ENCODE data around the gene TACR1.

Gene TACR1

DNA sequence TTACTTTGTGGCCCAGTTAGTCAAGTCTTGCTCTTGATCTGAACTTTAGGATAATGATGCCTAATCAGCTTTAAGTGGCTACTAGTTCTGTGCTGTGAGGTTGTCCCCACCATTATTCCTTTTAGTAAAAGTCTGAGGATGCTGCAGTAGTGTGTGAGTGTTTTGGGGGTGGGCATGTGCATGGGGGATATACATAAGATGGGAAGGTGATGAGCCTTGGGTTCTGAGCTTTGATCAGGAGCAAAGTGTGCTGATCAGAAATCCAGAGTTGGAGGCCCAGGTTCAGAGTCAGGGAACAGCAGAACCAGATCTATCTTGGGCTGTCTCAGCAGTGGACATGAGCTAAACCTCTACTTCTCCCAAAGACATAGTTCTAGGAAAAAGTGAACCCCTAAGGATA, 174.1 kb downstream of the TACR1 start:
- in situ Hi-C loops (cut with MboI; ENCODE audit: low sequenced_read_pairs) = no loop called here

DNA sequence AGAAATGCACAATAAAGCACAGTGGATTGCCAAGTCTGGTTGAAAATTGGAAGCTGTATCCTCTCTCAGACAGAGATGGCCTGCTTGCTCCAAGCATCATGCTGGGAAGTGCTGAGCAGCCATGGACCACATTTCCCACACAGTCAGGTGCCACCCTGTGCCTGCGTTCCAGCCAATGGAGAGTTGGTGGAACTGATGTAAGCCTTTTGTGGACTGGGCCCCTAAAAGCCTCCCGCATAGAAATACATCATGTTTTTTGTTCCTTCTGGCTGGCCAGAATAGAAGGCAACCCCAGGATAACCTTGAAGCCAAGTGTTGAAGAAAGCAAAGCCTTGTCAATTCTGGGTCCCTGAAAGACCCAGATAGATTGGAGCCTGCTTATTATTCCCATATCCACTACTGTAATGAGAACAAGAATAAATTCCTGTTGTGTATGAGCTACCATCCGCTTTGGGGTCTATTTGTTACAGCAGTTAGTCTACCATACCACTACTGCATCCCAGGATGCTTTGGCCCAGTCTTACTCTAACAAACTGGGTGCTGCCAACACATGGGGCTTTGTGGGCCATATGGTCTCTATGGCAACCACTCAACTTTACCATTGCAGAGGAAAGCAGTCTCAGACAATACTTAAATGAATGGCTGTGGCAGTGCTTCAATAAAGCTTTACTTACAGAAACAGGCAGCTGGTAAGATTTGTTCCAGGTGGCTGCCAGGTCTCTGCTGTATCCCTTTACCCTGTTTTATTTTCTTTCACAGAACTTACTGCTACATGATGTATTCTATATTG, 175.5 kb downstream of the TACR1 start:
- in situ Hi-C loops (cut with MboI; ENCODE audit: low sequenced_read_pairs) = no loop called here

GRCh38 chr2:75022516-75022915, 176.8 kb downstream of the TACR1 start:
- in situ Hi-C loops (cut with MboI; ENCODE audit: low sequenced_read_pairs) = no loop called here

- in situ Hi-C loops (cut with MboI; ENCODE audit: low sequenced_read_pairs) = no loop called here
Measured at GRCh38 chr2:75021672-75022071, 177.6 kb downstream of the TACR1 start.

GRCh38 chr2:75020476-75020875, 178.8 kb downstream of the TACR1 start:
- in situ Hi-C loops (cut with MboI; ENCODE audit: low sequenced_read_pairs) = no loop called here

DNA sequence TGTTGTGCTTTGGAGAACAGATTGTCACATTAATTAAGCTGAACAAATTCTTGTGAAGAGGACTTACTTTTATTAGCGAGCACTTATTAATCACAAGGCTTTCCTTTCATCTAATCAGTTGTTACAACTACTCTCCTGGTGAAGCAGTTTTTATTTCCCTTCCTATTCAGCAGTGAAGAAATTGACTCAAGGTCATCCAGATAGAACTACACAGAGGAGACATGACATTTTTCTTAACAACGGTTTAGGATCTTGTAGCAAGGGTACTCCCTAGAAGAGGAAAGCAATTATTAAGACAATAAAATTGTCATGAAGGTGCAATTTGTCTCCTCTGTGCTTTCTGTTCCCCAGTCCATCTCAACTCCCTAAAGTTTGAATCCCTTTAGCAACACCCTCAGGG, 179.5 kb downstream of the TACR1 start:
- in situ Hi-C loops (cut with MboI; ENCODE audit: low sequenced_read_pairs) = no loop called here

- in situ Hi-C loops (cut with MboI; ENCODE audit: low sequenced_read_pairs) = no loop called here
Measured at GRCh38 chr2:75018162-75018561, 181.2 kb downstream of the TACR1 start.

DNA sequence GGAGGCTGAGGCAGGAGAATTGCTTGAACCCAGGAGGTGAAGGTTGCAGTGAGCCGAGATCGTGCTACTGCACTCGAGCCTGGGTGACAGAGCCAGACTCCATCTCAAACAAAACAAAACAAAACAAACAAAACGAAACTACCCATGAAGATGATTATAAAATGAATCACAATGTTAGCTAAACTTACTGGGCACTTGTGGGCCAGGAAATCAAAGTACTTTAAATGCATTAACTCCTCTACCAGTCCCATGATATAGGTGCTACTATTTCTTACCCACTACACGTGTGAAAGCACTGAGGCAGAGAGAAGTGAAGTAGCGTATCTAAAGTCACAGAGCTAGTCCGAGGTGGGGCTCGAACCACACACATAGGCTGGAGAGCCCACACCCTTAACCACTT, 187.2 kb downstream of the TACR1 start:
- in situ Hi-C loops (cut with MboI; ENCODE audit: low sequenced_read_pairs) = no loop called here

GRCh38 chr2:75010571-75010970, 188.7 kb downstream of the TACR1 start:
- in situ Hi-C loops (cut with MboI; ENCODE audit: low sequenced_read_pairs) = no loop called here

DNA sequence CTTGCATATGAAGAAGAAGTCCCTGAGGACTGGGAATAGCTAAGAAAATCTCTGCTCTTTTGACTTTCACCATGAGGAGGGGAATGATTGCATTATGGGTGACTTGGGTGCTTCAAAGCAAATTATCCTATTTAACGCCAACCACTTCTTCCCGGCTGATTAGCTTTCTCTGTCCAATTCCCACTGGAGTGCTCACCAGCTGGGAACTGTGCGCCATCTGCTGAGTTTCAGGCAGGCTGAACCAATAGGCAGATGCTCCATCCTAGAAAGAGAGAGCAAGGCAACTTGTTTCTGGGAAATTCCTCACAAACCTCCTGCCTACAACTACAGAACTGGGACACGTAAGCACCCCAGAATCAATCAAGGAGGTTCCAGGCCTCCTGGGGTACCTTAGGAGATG, 191.5 kb downstream of the TACR1 start:
- in situ Hi-C loops (cut with MboI; ENCODE audit: low sequenced_read_pairs) = no loop called here

DNA sequence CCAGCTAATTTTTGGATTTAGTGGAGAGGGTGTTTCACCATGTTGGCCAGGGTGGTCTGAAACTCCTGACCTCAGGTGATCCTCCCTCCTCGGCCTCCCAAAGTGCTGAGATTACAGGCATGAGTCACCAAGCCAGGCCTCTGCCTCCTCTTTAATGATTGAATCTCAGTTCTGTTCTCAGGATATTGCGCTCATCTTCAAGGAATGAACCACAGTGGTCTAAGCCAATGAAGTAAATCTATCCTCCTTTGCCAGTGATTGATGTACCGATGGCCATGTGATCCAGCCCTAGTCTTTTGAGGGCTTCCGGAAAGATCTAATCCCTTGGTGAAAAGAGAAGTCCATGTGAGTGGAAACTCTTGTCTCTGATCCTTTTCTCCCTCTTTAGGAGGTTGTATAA, 192.3 kb downstream of the TACR1 start:
- in situ Hi-C loops (cut with MboI; ENCODE audit: low sequenced_read_pairs) = no loop called here

DNA sequence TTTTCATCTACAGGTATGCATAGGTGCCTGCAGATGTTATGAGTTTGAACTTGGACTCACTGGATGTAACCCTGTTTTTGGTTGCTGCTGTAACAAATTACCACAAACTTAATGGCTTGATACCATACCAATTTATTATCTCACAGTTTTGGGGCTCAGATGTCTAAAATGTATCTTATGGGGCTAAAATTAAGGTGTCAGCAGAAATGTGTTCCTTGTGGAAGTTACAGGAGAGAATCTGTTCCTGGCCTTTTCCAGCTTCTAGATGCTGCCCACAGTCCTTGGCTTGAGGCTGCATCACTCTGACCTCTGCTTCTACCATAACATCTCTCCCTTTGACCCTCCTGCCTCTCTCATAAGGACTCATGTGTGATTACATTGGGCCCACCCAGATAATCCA, 193.3 kb downstream of the TACR1 start:
- in situ Hi-C loops (cut with MboI; ENCODE audit: low sequenced_read_pairs) = no loop called here

GRCh38 chr2:75003773-75004172, 195.5 kb downstream of the TACR1 start:
- in situ Hi-C loops (cut with MboI; ENCODE audit: low sequenced_read_pairs) = no loop called here

DNA sequence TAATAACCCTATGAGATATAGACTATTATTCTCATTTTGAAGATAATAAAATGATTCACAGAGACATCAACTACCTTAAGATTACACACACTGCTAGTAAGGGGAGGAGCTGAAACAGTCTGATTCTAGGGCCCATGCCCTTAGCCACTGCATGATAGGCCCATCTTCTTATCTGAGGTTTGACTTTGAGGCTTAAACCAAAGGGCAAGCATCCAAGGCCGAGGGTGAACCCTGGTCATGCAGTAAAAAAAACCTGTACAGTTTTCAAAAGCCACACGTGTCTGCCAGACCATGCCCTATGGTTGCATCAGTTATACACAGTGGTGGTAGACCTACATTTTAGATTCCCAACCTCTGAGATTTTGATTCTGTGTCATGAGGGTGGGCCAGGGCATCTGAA, 196.0 kb downstream of the TACR1 start:
- in situ Hi-C loops (cut with MboI; ENCODE audit: low sequenced_read_pairs) = no loop called here

DNA sequence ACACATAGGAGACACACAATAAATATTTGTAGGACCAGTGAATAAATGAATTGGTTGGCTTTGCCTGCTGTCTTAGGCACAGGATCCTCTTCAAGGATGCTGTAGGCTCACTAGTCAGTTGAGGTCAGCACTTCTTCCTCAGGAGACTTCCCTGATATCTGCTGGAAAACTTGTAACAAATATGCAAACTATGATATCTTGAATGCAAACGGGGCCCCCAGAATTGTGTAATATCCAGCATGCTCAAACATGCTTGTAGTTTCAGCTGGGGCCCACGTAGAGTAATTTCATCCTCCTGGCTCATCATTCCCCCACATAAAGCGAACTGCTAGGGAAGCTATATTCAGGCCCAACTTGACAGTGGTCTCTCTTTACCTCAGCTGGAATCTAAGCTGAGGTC, 197.3 kb downstream of the TACR1 start:
- in situ Hi-C loops (cut with MboI; ENCODE audit: low sequenced_read_pairs) = no loop called here

DNA sequence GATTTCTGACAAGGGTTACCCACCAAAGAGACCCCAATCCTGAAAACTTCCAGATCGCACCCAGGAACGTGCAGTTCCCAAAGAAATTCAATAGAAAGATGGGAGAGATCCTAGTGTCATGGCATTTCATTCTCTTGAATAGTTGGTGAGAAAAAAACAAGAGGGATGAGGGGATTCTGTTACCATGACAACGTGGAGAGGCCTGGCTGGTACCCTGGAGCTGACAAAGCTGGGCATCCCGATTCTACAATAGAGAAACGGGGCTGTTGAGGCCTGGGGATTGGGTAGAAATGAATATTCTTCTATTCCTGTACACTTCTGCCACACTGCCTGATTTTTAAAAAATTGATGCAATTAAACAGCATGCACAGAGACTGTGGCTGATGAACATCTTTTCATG, 199.9 kb downstream of the TACR1 start:
- in situ Hi-C loops (cut with MboI; ENCODE audit: low sequenced_read_pairs) = no loop called here
